ENCODE results near the gene MICAL1.
A peak's percentile ranks its signal among the peaks of the same experiment; 100 is the strongest.

Gene MICAL1

DNA sequence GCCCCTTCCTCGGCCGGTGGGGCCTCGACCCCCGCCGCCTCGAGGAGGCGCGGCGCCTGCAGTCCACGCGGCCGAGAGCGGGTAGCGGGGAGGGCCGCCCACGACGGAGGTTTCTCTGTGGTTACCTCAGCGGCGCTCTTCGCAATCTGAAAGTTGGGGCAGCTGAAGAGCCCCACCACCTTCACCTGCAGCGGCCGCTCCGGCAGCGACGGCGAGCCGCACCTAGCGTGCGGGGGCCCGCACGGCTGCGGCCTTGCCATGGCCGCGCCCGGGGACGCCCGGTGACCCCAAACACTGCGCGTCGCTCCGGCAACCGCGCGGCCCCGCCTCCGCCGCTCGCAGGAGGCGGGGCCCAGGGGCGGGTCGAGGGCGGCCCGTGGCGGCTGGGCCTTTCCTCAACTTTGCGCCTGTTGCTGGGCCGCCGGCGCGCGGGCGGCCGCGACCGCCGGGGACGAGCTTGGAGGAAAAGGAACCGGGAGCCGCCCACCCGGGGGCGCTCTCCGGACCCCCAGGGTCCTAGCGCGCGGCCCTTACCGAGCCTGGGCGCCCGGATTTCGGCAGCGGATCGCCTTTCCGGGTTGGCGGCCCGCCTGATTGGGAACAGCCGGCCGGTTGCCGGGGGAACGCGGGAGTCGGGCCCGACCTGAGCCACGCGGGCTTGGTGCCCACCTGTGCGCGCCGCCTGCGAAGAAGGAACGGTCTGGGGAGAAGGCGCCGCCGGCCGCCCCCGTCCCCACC is 15.1 kb downstream of the MICAL1 start, which contains the start of the genes PPIL6 and SMPD2:
Gene PPIL6, minus strand, starts transcription at position 298 of the 738 bp plus-strand sequence. Its CDS starts 38 bp downstream, at position 260.
Gene SMPD2, plus strand, starts transcription at position 394 of the 738 bp plus-strand sequence. CDS start 398 bp downstream, outside the sequence.
- DNase-seq (ENCODE audit: low read depth) = peak; percentile 84
- no peak for TF ChIP-seq CTCF (conservative IDR thresholded peaks at IDR 0.05; ENCODE audit: control insufficient read depth, insufficient read depth, low read depth, low read length)
- H3K4me3 ChIP-seq (ENCODE audit: control insufficient read depth, low read depth, low read length) = peak within 1 kb of the TSS; percentile 79

- TF ChIP-seq CTCF (conservative IDR thresholded peaks at IDR 0.05; ENCODE audit: control insufficient read depth, insufficient read depth, low read depth, low read length) = no peak
- no peak for DNase-seq (ENCODE audit: low read depth)
- H3K4me3 ChIP-seq (ENCODE audit: control insufficient read depth, low read depth, low read length) = no peak overlapping the region
Observed at GRCh38 chr6:109436041-109436440, 19.5 kb downstream of the MICAL1 start.

DNA sequence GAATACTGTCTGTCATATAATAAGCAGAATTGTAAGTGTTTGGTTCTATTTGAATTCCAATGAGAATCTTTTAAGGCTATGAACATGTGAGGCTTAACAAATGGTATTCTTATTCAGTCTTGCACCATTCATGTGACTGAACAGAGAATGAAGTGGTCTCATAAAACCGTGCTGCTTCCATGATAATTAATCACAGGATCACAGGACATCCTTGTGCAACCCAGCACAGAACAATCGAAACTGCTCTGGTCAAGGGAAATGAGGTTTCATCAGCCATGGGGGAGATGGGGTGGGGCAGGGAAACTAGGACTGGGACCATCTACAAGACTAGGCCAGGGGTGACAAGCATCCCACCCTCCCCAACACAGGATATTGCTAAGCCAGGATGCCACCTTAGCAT is 21.1 kb downstream of the MICAL1 start:
- no peak for TF ChIP-seq CTCF (conservative IDR thresholded peaks at IDR 0.05; ENCODE audit: control insufficient read depth, insufficient read depth, low read depth, low read length)
- DNase-seq (ENCODE audit: low read depth) = peak; percentile 62
- H3K4me3 ChIP-seq (ENCODE audit: control insufficient read depth, low read depth, low read length) = no peak overlapping the region

- no peak for DNase-seq (ENCODE audit: low read depth)
- H3K4me3 ChIP-seq (ENCODE audit: control insufficient read depth, low read depth, low read length) = no peak overlapping the region
- TF ChIP-seq CTCF (conservative IDR thresholded peaks at IDR 0.05; ENCODE audit: control insufficient read depth, insufficient read depth, low read depth, low read length) = no peak
Observed at GRCh38 chr6:109429496-109429895, 26.1 kb downstream of the MICAL1 start.

GRCh38 chr6:109428889-109429477 is 26.6 kb downstream of the MICAL1 start:
- TF ChIP-seq CTCF (conservative IDR thresholded peaks at IDR 0.05; ENCODE audit: control insufficient read depth, insufficient read depth, low read depth, low read length) = no peak
- peak; percentile 67 for DNase-seq (ENCODE audit: low read depth)

GRCh38 chr6:109424946-109425345 is 30.6 kb downstream of the MICAL1 start:
- DNase-seq (ENCODE audit: low read depth) = no peak
- H3K4me3 ChIP-seq (ENCODE audit: control insufficient read depth, low read depth, low read length) = no peak overlapping the region
- no peak for TF ChIP-seq CTCF (conservative IDR thresholded peaks at IDR 0.05; ENCODE audit: control insufficient read depth, insufficient read depth, low read depth, low read length)

More at GRCh38 chr6:109428889-109429477, 26.6 kb downstream of the MICAL1 start:
- H3K4me3 ChIP-seq (ENCODE audit: control insufficient read depth, low read depth, low read length) = no peak overlapping the region

Measured in fibroblast of mammary gland (primary cell).